HepG2 (cell line): Measurements from ENCODE around the gene KCNMB2. TPM values are rescaled to one million over a fixed set of nuclear protein-coding genes. Genes with fewer than 3 reads are reported as not detected.

ENCODE experiments used
- ATAC-seq: fragments of 200-7000 bp; cut with Tn5 transposase; 3 replicates; pipeline ENCODE4 v1.9.1; 2020; ENCODE audit warnings: mild to moderate bottlenecking, moderate library complexity
- BruUV-seq: library from RNA; stranded (reverse); fragments of 400-500 nt; replicated peaks from 2 replicates; lab custom pipeline; 2021; lab: Mats Ljungman, UMichigan
- CTCF ChIA-PET: fragments of 300-600 bp; formaldehyde crosslinking; extraction: SDS; loops from one replicate; lab custom pipeline; 2021; ENCODE audit warnings: low total read pairs, inconsistent platforms, low intra/inter-chr PET ratio; lab: Yijun Ruan, JAX
- POLR2A ChIA-PET: fragments of 350-600 bp; sonication (Branson Sonifier 250); formaldehyde crosslinking; loops from one replicate; lab custom pipeline; 2020; ENCODE audit warnings: antibody characterized with exemption, inconsistent platforms; lab: Yijun Ruan, JAX
- DNase-seq: peaks from one replicate; pipeline ENCODE4 v3.0.0-alpha.2; 2015; ENCODE audit warnings: low spot score
- FAIRE-seq: peaks from 3 replicates; lab custom pipeline; 2011; peaks lifted over from hg19 to GRCh38; lab: Jason Lieb, UNC
- H2AFZ ChIP-seq: one replicate; pipeline ENCODE4 v1.6.1; 2011; ENCODE audit warnings: low read length, inconsistent platforms
- H3K27ac ChIP-seq: fragments of 300-600 bp; 3 replicates; pipeline ENCODE4 v1.8.0; 2011; ENCODE audit warnings: mixed run types, mild to moderate bottlenecking, mixed read lengths, low read length, inconsistent platforms; ENCODE audit not compliant: insufficient read depth; ENCODE audit errors: extremely low read length
- H3K27me3 ChIP-seq, 2 experiments: fragments of 200-600 bp in 1 of 2; 2 replicates in 1 of 2; 3 replicates in 1 of 2; pipeline versions ENCODE4 v1.6.0 to v1.8.0; 2011; ENCODE audit warnings: low read length in 2 of 2, mild to moderate bottlenecking in 2 of 2, moderate library complexity in 2 of 2, inconsistent platforms in 1 of 2; ENCODE audit not compliant: insufficient read depth in 2 of 2, control insufficient read depth in 1 of 2
- H3K36me3 ChIP-seq, 2 experiments: fragments of 200-600 bp in 1 of 2; replicated peaks in 1 of 2; 2 replicates in 1 of 2; 3 replicates in 1 of 2; pipeline versions ENCODE4 v1.5.1 to v1.8.0; 2011; ENCODE audit warnings: low read length in 2 of 2, inconsistent platforms in 1 of 2; ENCODE audit not compliant: insufficient read depth in 2 of 2, control insufficient read depth in 1 of 2
- H3K4me1 ChIP-seq: 2 replicates; pipeline ENCODE4 v1.5.1; 2012; ENCODE audit warnings: low read length, inconsistent platforms; ENCODE audit not compliant: insufficient read depth
- H3K4me2 ChIP-seq: 2 replicates; pipeline ENCODE4 v1.6.0; 2011; ENCODE audit warnings: low read depth, low read length, inconsistent platforms
- H3K4me3 ChIP-seq, 3 experiments: fragments of 200-600 bp in 1 of 3; sonication (generic), shearing (Covaris generic) in 1 of 3; replicated peaks in 1 of 3; 2 replicates each; pipeline ENCODE4 v1.5.1; 2011 to 2016; ENCODE audit warnings: low read length in 3 of 3, inconsistent platforms in 2 of 3, low read depth in 2 of 3, mild to moderate bottlenecking in 2 of 3, control low read depth in 1 of 3, mixed read lengths in 1 of 3; ENCODE audit not compliant: insufficient read depth in 1 of 3
- H3K79me2 ChIP-seq: one replicate; pipeline ENCODE4 v1.6.1; 2011; ENCODE audit warnings: low read length, inconsistent platforms; ENCODE audit not compliant: insufficient read depth
- H3K9ac ChIP-seq: 2 replicates; pipeline ENCODE4 v1.6.0; 2011; ENCODE audit warnings: mild to moderate bottlenecking, low read depth, low read length, inconsistent platforms; ENCODE audit not compliant: insufficient read depth
- H3K9me3 ChIP-seq: 2 replicates; pipeline ENCODE4 v1.5.1; 2012; ENCODE audit warnings: mild to moderate bottlenecking, low read length
- H4K20me1 ChIP-seq: 2 replicates; pipeline ENCODE4 v1.6.0; 2011; ENCODE audit warnings: inconsistent platforms, mild to moderate bottlenecking, low read length, moderate library complexity; ENCODE audit not compliant: insufficient read depth
- ATF7 ChIP-seq, 2 experiments: fragments of 450-650 bp in 1 of 2; sonication (generic) in 1 of 2; formaldehyde crosslinking in 1 of 2; IDR thresholded peaks; 2 replicates each; pipeline versions ENCODE4 v1.4.0 to v1.6.1; 2016 to 2020; ENCODE audit warnings: antibody characterized with exemption in 1 of 2, mild to moderate bottlenecking in 1 of 2, missing genetic modification reagents in 1 of 2
- HDAC6 ChIP-seq: fragments of 200-600 bp; sonication (generic); IDR thresholded peaks from 2 replicates; pipeline ENCODE4 v1.7.0; 2017; ENCODE audit warnings: mild to moderate bottlenecking, antibody characterized with exemption, low read length, low read depth
- IKZF4 ChIP-seq: sonication (generic); formaldehyde crosslinking; IDR thresholded peaks from 2 replicates; pipeline ENCODE4 v1.5.1; 2020; ENCODE audit warnings: borderline replicate concordance, mild to moderate bottlenecking, low read depth, missing genetic modification reagents; ENCODE audit errors: not compliant biosample characterization
- JARID2 ChIP-seq: sonication (generic); formaldehyde crosslinking; IDR thresholded peaks from 2 replicates; pipeline ENCODE4 v1.8.1; 2023; ENCODE audit warnings: missing genetic modification reagents, inconsistent platforms; ENCODE audit not compliant: insufficient replicate concordance
- SETDB1 ChIP-seq: sonication (generic); formaldehyde crosslinking; IDR thresholded peaks from 2 replicates; pipeline ENCODE4 v1.5.1; 2020; ENCODE audit warnings: missing genetic modification reagents, mild to moderate bottlenecking, borderline replicate concordance
- SYNCRIP ChIP-seq: fragments of 200-400 bp; formaldehyde crosslinking; IDR thresholded peaks from 2 replicates; pipeline ENCODE4 v1.6.1; 2018; ENCODE audit warnings: mild to moderate bottlenecking, low read depth, low read length; ENCODE audit not compliant: insufficient read depth
- TIGD3 ChIP-seq: sonication (generic); formaldehyde crosslinking; IDR thresholded peaks from 2 replicates; pipeline ENCODE4 v1.5.1; 2020; ENCODE audit warnings: mild to moderate bottlenecking, missing genetic modification reagents, borderline replicate concordance
- TOE1 ChIP-seq: sonication (generic); formaldehyde crosslinking; IDR thresholded peaks from 2 replicates; pipeline ENCODE4 v1.4.0; 2020; ENCODE audit warnings: mild to moderate bottlenecking, missing genetic modification reagents
- ZBTB20 ChIP-seq: sonication (generic); formaldehyde crosslinking; IDR thresholded peaks from 2 replicates; pipeline ENCODE4 v1.8.1; 2023; ENCODE audit warnings: missing genetic modification reagents, low read depth, mild to moderate bottlenecking, borderline replicate concordance
- ZFX ChIP-seq: sonication (generic); formaldehyde crosslinking; IDR thresholded peaks from 2 replicates; pipeline ENCODE4 v1.4.0; 2020; ENCODE audit warnings: mild to moderate bottlenecking, low read depth, missing genetic modification reagents, moderate library complexity
- ZNF232 ChIP-seq: sonication (generic); formaldehyde crosslinking; IDR thresholded peaks from 2 replicates; pipeline ENCODE4 v1.4.0; 2020; ENCODE audit warnings: missing genetic modification reagents, borderline replicate concordance
- ZNF329 ChIP-seq: sonication (generic); formaldehyde crosslinking; IDR thresholded peaks from 2 replicates; pipeline ENCODE4 v1.9.0; 2021; ENCODE audit warnings: low read depth, mild to moderate bottlenecking, missing genetic modification reagents
- ZNF446 ChIP-seq: sonication (generic); formaldehyde crosslinking; IDR thresholded peaks from 2 replicates; pipeline ENCODE4 v1.5.0; 2020; ENCODE audit warnings: mild to moderate bottlenecking, missing genetic modification reagents
- ZNF569 ChIP-seq: sonication (generic); formaldehyde crosslinking; IDR thresholded peaks from 2 replicates; pipeline ENCODE4 v1.5.0; 2020; ENCODE audit warnings: mild to moderate bottlenecking, missing genetic modification reagents, moderate library complexity, borderline replicate concordance
- ZNF580 ChIP-seq: IDR thresholded peaks from 2 replicates; pipeline ENCODE4 v1.6.1; 2016; ENCODE audit warnings: low read depth, borderline replicate concordance
- ZNF737 ChIP-seq: sonication (generic); formaldehyde crosslinking; IDR thresholded peaks from 2 replicates; pipeline ENCODE4 v1.5.0; 2020; ENCODE audit warnings: missing genetic modification reagents, mild to moderate bottlenecking, borderline replicate concordance
- WGBS: methylation state at CpG from one replicate; pipeline ENCODE4 v1.1.6; 2017; ENCODE audit warnings: low lambda C conversion rate; 5-methylcytosine and 5-hydroxymethylcytosine counted together
- in situ Hi-C: cut with HindIII; loops from 2 replicates; pipeline ENCODE4 v1.10.0; 2017; ENCODE audit warnings: low pct_unique_long_range_greater_than_20kb; ENCODE audit not compliant: extremely low pct_ligation_motif_present
- intact Hi-C: fragments of 100-400 bp; cut with micrococcal nuclease; formaldehyde crosslinking; loops from one replicate; pipeline ENCODE4 v1.10.0; 2022; ENCODE audit not compliant: unreplicated experiment
- polyA plus RNA-seq, 8 experiments: library from polyadenylated mRNA; depleted of rRNA in 3 of 8; stranded (reverse) in 7 of 8; unstranded in 1 of 8; fragments of >200 nt; fragmentation: Illumina TruSeq in 4 of 8; extraction: Trizol in 4 of 8; gene quantifications; 2 replicates each; pipeline versions ENCODE4 v1.2.1 to v1.2.3, GENCODE V29; 2011 to 2016; ENCODE audit warnings: low read depth in 4 of 8, missing spikeins in 1 of 8, mixed read lengths in 1 of 8; ENCODE audit not compliant: insufficient read depth in 1 of 8
- total RNA-seq, 5 experiments: library from RNA; depleted of rRNA; stranded (reverse); fragments of >200 nt; fragmentation: Illumina TruSeq; extraction: Trizol; gene quantifications; 2 replicates each; pipeline ENCODE4 v1.2.3, GENCODE V29; 2016; ENCODE audit warnings: low read depth in 1 of 5

KCNMB2 gene
- total and polyA plus RNA-seq, 2 of the 13 experiments (the other 11 are each of a cell fraction or from before 2014, with no cell fraction given): not detected

- no peak for DNase-seq
- intact Hi-C loops: no loop called here
- H3K4me2 ChIP-seq: no peak overlapping the region
- H3K27ac ChIP-seq: no peak overlapping the region
- no peaks in the 10 kb centered on the region for H3K36me3 ChIP-seq
- POLR2A ChIA-PET: no interaction called here
- 4% methylated on average over 2 of the region's 2 CpGs for WGBS
- CTCF ChIA-PET: no interaction called here
- H3K4me3 ChIP-seq: no peak overlapping the region
- no peaks in the 10 kb centered on the region for H3K79me2 ChIP-seq
- FAIRE-seq: no peak
- H3K27me3 ChIP-seq: no peaks in the 10 kb centered on the region; a peak in 1 of 5 replicates
- no peak overlapping the region for H3K9ac ChIP-seq
- BruUV-seq: no TSS peak
- H2AFZ ChIP-seq: no peak overlapping the region
- no peaks in the 10 kb centered on the region for H3K4me1 ChIP-seq
- in situ Hi-C loops: no loop called here
- no peaks in the 10 kb centered on the region for H4K20me1 ChIP-seq
- TF ChIP-seq IKZF4 (CRISPR knock-in tag) (no peak), ATF7 (IDR thresholded peaks at IDR 0.05) (peak; percentile 49; the same call in 1 of the 2 replicates), ATF7 (CRISPR knock-in tag; IDR thresholded peaks at IDR 0.05) (no peak)
- TF ChIP-seq, all 625 proteins: peak for 1
- no peak for ATAC-seq
- peaks cover 5% of the 10 kb centered on the region; the same call in 1 of the 2 replicates for H3K9me3 ChIP-seq
Observed at GRCh38 chr3:178629430-178630178, 93.4 kb downstream of the KCNMB2 start.

GRCh38 chr3:178631950-178632349, 95.7 kb downstream of the KCNMB2 start:
- no peak for ATAC-seq
- Histone ChIP-seq H3K79me2 (no peaks in the 10 kb centered on the region), H3K27me3 (no peaks in the 10 kb centered on the region; a peak in 1 of 5 replicates), H2AFZ (no peak overlapping the region), H4K20me1 (no peaks in the 10 kb centered on the region), H3K9ac (no peak overlapping the region), H3K4me3 (no peak overlapping the region), H3K36me3 (no peaks in the 10 kb centered on the region), H3K27ac (no peak overlapping the region), H3K9me3 (peaks cover 5% of the 10 kb centered on the region; the same call in 1 of the 2 replicates), H3K4me1 (no peaks in the 10 kb centered on the region), H3K4me2 (no peak overlapping the region)
- in situ Hi-C loops: no loop called here
- no peak for DNase-seq
- CTCF ChIA-PET: no interaction called here
- WGBS: 0% methylated on average over 1 of the region's 1 CpG
- intact Hi-C loops: no loop called here
- no peak for FAIRE-seq
- POLR2A ChIA-PET: no interaction called here
- BruUV-seq: no TSS peak
- no peak for TF ChIP-seq ZNF232 (CRISPR knock-in tag)
- no peak for TF ChIP-seq TIGD3 (CRISPR knock-in tag)
- TF ChIP-seq ZNF569 (CRISPR knock-in tag): no peak
- no peak for TF ChIP-seq ZNF580 (CRISPR knock-in tag)
- no peak for TF ChIP-seq HDAC6
- no peak for TF ChIP-seq ZNF446
- TF ChIP-seq SETDB1 (CRISPR knock-in tag): no peak
- no peak for TF ChIP-seq ZNF737 (CRISPR knock-in tag)
- TF ChIP-seq JARID2 (CRISPR knock-in tag): no peak
- no peak for TF ChIP-seq SYNCRIP
- no peak for TF ChIP-seq ZFX (CRISPR knock-in tag)
- TF ChIP-seq ZBTB20 (CRISPR knock-in tag): no peak
- no peak for TF ChIP-seq ZNF329 (CRISPR knock-in tag)
- no peak for TF ChIP-seq TOE1 (CRISPR knock-in tag)
